Astrocyte (in vitro differentiated cells and primary cell): ENCODE measurements around the gene SMARCA4. TPM values are rescaled to one million over a fixed set of nuclear protein-coding genes. Genes with fewer than 3 reads are reported as not detected.

ENCODE experiments used
- DNase-seq: peaks from one replicate; pipeline ENCODE4 v3.0.0-alpha.2; 2010; ENCODE audit warnings: low read depth
- FAIRE-seq: peaks from 2 replicates; lab custom pipeline; 2011; peaks lifted over from hg19 to GRCh38; lab: Jason Lieb, UNC
- H2AFZ ChIP-seq: 2 replicates; pipeline ENCODE4 v1.6.0; 2012; ENCODE audit warnings: low read depth, low read length, inconsistent platforms
- H3K27ac ChIP-seq: 2 replicates; pipeline ENCODE4 v1.5.1; 2011; ENCODE audit warnings: low read depth, low read length, inconsistent platforms
- H3K27me3 ChIP-seq: 2 replicates; pipeline ENCODE4 v1.6.0; 2011; ENCODE audit warnings: low read length, inconsistent platforms; ENCODE audit not compliant: insufficient read depth
- H3K36me3 ChIP-seq: 2 replicates; pipeline ENCODE4 v1.5.1; 2011; ENCODE audit warnings: low read length, inconsistent platforms; ENCODE audit not compliant: insufficient read depth
- H3K4me1 ChIP-seq: 2 replicates; pipeline ENCODE4 v1.5.1; 2011; ENCODE audit warnings: low read length, inconsistent platforms; ENCODE audit not compliant: insufficient read depth
- H3K4me2 ChIP-seq: 2 replicates; pipeline ENCODE4 v1.6.0; 2012; ENCODE audit warnings: low read length, inconsistent platforms
- H3K4me3 ChIP-seq: 2 replicates; pipeline ENCODE4 v1.5.1; 2011; ENCODE audit warnings: low read depth, mild to moderate bottlenecking, low read length, inconsistent platforms; ENCODE audit not compliant: insufficient read depth
- H3K79me2 ChIP-seq: 2 replicates; pipeline ENCODE4 v1.6.0; 2012; ENCODE audit warnings: mild to moderate bottlenecking, low read length, inconsistent platforms; ENCODE audit not compliant: insufficient read depth
- H3K9ac ChIP-seq: 2 replicates; pipeline ENCODE4 v1.6.0; 2012; ENCODE audit warnings: mild to moderate bottlenecking, low read length, inconsistent platforms
- H3K9me3 ChIP-seq: 2 replicates; pipeline ENCODE4 v1.5.1; 2012; ENCODE audit warnings: low read depth, mild to moderate bottlenecking, low read length, inconsistent platforms; ENCODE audit not compliant: insufficient read depth
- H4K20me1 ChIP-seq: 2 replicates; pipeline ENCODE4 v1.6.0; 2012; ENCODE audit warnings: low read length, inconsistent platforms; ENCODE audit not compliant: insufficient read depth
- H3K27ac Mint-ChIP-seq: one replicate; pipeline ENCODE4 v1.8.0; 2021; ENCODE audit warnings: mild to moderate bottlenecking, mixed read lengths; ENCODE audit not compliant: unreplicated experiment
- H3K27me3 Mint-ChIP-seq: one replicate; pipeline ENCODE4 v1.8.0; 2021; ENCODE audit warnings: low read depth, mixed read lengths; ENCODE audit not compliant: unreplicated experiment
- H3K36me3 Mint-ChIP-seq: one replicate; pipeline ENCODE4 v1.8.0; 2021; ENCODE audit warnings: low read depth, mixed read lengths; ENCODE audit not compliant: unreplicated experiment
- H3K4me1 Mint-ChIP-seq: one replicate; pipeline ENCODE4 v1.8.0; 2021; ENCODE audit warnings: low read depth, mixed read lengths; ENCODE audit not compliant: unreplicated experiment
- H3K4me3 Mint-ChIP-seq: one replicate; pipeline ENCODE4 v1.8.0; 2021; ENCODE audit warnings: mild to moderate bottlenecking, moderate library complexity, mixed read lengths; ENCODE audit not compliant: unreplicated experiment
- H3K9me3 Mint-ChIP-seq: one replicate; pipeline ENCODE4 v1.8.0; 2021; ENCODE audit warnings: mild to moderate bottlenecking, mixed read lengths; ENCODE audit not compliant: unreplicated experiment
- EZH2 ChIP-seq: IDR thresholded peaks from 2 replicates; pipeline ENCODE4 v1.6.1; 2012; ENCODE audit warnings: mild to moderate bottlenecking, low read length, inconsistent platforms; ENCODE audit not compliant: insufficient read depth
- total RNA-seq: library from RNA; stranded (reverse); gene quantifications from 2 replicates; pipeline ENCODE4 v1.2.1, GENCODE V29; 2021
- TF ChIP-seq, protein P1 (sequence below): IDR thresholded peaks from 2 replicates; pipeline ENCODE4 v1.5.1; 2011; ENCODE audit warnings: low read depth, mild to moderate bottlenecking, inconsistent platforms, low read length, moderate library complexity; ENCODE audit not compliant: insufficient read depth

Gene SMARCA4
- total RNA-seq, 1 donor from 2014 or later: 159 TPM

- H3K27ac Mint-ChIP-seq: no peak overlapping the region
- H3K27me3 ChIP-seq: no peaks in the 10 kb centered on the region
- H3K36me3 Mint-ChIP-seq: peaks cover 16% of the 10 kb centered on the region
- H3K4me1 Mint-ChIP-seq: no peaks in the 10 kb centered on the region
- H4K20me1 ChIP-seq: peaks cover 6% of the 10 kb centered on the region
- no peak for DNase-seq
- no peak overlapping the region for H2AFZ ChIP-seq
- H3K79me2 ChIP-seq: no peaks in the 10 kb centered on the region
- H3K27me3 Mint-ChIP-seq: no peaks in the 10 kb centered on the region
- H3K9ac ChIP-seq: no peak overlapping the region
- no peak overlapping the region for H3K4me2 ChIP-seq
- no peak overlapping the region for H3K4me3 ChIP-seq
- H3K27ac ChIP-seq: no peak overlapping the region
- H3K4me3 Mint-ChIP-seq: no peak overlapping the region
- H3K36me3 ChIP-seq: peaks cover 13% of the 10 kb centered on the region
- H3K9me3 ChIP-seq: no peaks in the 10 kb centered on the region
- no peaks in the 10 kb centered on the region for H3K4me1 ChIP-seq
- no peaks in the 10 kb centered on the region for H3K9me3 Mint-ChIP-seq
- no peak for FAIRE-seq
- no peak for TF ChIP-seq EZH2
- TF ChIP-seq, protein P1, sequence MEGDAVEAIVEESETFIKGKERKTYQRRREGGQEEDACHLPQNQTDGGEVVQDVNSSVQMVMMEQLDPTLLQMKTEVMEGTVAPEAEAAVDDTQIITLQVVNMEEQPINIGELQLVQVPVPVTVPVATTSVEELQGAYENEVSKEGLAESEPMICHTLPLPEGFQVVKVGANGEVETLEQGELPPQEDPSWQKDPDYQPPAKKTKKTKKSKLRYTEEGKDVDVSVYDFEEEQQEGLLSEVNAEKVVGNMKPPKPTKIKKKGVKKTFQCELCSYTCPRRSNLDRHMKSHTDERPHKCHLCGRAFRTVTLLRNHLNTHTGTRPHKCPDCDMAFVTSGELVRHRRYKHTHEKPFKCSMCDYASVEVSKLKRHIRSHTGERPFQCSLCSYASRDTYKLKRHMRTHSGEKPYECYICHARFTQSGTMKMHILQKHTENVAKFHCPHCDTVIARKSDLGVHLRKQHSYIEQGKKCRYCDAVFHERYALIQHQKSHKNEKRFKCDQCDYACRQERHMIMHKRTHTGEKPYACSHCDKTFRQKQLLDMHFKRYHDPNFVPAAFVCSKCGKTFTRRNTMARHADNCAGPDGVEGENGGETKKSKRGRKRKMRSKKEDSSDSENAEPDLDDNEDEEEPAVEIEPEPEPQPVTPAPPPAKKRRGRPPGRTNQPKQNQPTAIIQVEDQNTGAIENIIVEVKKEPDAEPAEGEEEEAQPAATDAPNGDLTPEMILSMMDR: no peak
Observed at GRCh38 chr19:11059511-11060358, 98.9 kb downstream of the SMARCA4 start.

DNA sequence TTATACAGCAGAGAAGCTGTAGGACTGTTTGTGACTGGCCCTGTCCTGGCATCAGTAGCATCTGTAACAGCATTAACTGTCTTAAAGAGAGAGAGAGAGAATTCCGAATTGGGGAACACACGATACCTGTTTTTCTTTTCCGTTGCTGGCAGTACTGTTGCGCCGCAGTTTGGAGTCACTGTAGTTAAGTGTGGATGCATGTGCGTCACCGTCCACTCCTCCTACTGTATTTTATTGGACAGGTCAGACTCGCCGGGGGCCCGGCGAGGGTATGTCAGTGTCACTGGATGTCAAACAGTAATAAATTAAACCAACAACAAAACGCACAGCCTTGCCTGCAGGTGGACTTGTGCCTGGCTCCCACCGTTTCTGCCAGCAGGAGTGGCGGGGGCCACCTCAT is 101.1 kb downstream of the SMARCA4 start:
- no peak overlapping the region for H3K4me3 ChIP-seq
- H4K20me1 ChIP-seq: peaks cover 4% of the 10 kb centered on the region
- H3K36me3 ChIP-seq: peaks cover 17% of the 10 kb centered on the region
- TF ChIP-seq, protein P1: no peak
- TF ChIP-seq EZH2: no peak
- no peak overlapping the region for H3K4me2 ChIP-seq
- H3K27me3 Mint-ChIP-seq: no peaks in the 10 kb centered on the region
- H3K4me3 Mint-ChIP-seq: no peak overlapping the region
- H3K27ac Mint-ChIP-seq: peak overlapping the region; percentile 41
- H3K27ac ChIP-seq: no peak overlapping the region
- H3K27me3 ChIP-seq: no peaks in the 10 kb centered on the region
- H3K9ac ChIP-seq: no peak overlapping the region
- FAIRE-seq: no peak
- H3K4me1 Mint-ChIP-seq: no peaks in the 10 kb centered on the region
- H3K9me3 Mint-ChIP-seq: no peaks in the 10 kb centered on the region
- H2AFZ ChIP-seq: no peak overlapping the region
- H3K36me3 Mint-ChIP-seq: peaks cover 16% of the 10 kb centered on the region
- no peak for DNase-seq
- no peaks in the 10 kb centered on the region for H3K79me2 ChIP-seq
- no peaks in the 10 kb centered on the region for H3K9me3 ChIP-seq
- H3K4me1 ChIP-seq: no peaks in the 10 kb centered on the region

DNA sequence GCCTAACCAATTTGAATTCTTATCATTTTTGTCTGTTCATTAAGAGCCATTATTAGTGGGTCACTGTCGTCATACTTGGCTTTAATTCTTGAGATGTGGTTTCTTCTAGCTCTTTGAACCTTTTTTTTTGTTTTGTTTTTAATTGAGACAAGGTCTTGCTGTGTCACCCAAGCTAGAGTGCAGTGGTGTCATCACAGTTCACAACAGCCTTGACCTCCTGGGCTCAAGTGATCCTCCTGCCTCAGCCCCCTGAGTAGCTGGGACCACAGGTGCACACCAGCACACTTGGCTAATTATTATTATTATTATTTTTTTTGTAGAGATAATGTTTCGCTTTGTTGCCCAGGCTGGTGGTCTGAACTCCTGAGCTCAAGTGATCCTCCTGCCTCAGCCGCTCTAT is 102.6 kb downstream of the SMARCA4 start:
- Histone ChIP-seq H2AFZ (no peak overlapping the region), H4K20me1 (peaks cover 4% of the 10 kb centered on the region), H3K9ac (no peak overlapping the region), H3K36me3 (peaks cover 17% of the 10 kb centered on the region), H3K4me1 (no peaks in the 10 kb centered on the region), H3K27ac (no peak overlapping the region), H3K9me3 (no peaks in the 10 kb centered on the region), H3K4me3 (no peak overlapping the region), H3K4me2 (no peak overlapping the region), H3K79me2 (no peaks in the 10 kb centered on the region), H3K27me3 (no peaks in the 10 kb centered on the region)
- H3K36me3 Mint-ChIP-seq: peaks cover 22% of the 10 kb centered on the region
- no peak for TF ChIP-seq EZH2
- TF ChIP-seq, protein P1: no peak
- no peaks in the 10 kb centered on the region for H3K27me3 Mint-ChIP-seq
- H3K4me3 Mint-ChIP-seq: no peak overlapping the region
- no peak overlapping the region for H3K27ac Mint-ChIP-seq
- DNase-seq (no peak), FAIRE-seq (no peak)
- H3K4me1 Mint-ChIP-seq: no peaks in the 10 kb centered on the region
- H3K9me3 Mint-ChIP-seq: no peaks in the 10 kb centered on the region
